Measurements from ENCODE around the gene CRIP3.

Gene CRIP3

GRCh38 chr6:43290905-43291355 lies 17.7 kb downstream of the CRIP3 start:
- H3K4me3 ChIP-seq (ENCODE audit: low read depth, low read length) = no peak overlapping the region

- H3K4me3 ChIP-seq (ENCODE audit: low read depth, low read length) = no peak overlapping the region
Measured at GRCh38 chr6:43290339-43290904, 18.2 kb downstream of the CRIP3 start.

DNA sequence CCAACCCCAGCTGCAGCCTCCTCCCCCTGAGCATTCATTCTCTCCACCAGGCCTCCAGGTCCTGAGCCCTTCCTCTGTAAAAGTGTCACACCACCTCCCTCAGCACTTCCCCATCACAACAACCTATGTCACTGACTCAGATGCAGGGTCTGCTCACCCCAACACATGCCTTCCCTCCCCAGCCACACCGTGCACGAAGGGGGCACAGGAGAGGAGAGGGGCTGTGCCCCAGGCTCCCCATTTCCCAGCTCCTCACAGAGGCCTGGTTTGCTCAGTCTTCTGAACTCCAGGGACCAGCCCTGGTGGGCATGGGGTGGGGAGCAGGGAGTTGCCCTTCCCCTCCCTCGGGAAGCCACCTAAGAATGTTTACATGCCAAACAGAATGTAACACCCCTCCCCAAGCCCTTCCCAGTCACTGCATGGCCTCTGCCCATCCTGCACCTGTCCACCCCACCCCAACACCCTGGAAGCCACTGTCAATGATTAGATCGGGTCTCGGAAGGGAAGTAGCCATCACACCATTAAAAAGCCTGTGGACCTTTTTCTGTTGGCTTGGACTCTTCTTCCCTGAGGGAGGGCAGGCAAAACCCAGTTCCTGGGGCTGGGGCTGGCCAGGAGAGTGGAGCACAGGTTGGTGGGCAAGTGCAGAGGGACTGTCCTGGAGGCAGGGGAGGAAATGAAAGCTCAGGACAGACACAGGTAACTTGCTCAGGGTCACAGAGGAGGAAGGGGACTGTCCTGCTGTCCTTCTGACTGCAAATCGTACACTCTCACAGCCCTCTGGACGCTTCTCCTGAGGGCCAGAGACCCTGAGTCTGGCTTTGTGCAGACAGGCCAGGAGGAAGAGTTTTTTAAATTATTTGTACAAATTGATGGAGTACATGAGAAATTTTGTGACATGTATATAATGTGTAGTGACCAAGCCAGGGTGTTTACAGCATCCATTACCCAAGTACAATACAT lies 20.6 kb downstream of the CRIP3 start:
- no peak overlapping the region for H3K4me3 ChIP-seq (ENCODE audit: low read depth, low read length)

GRCh38 chr6:43286980-43287716 lies 21.5 kb downstream of the CRIP3 start:
- no peak overlapping the region for H3K4me3 ChIP-seq (ENCODE audit: low read depth, low read length)

GRCh38 chr6:43286456-43286979 lies 22.1 kb downstream of the CRIP3 start:
- H3K4me3 ChIP-seq (ENCODE audit: low read depth, low read length) = no peak overlapping the region

DNA sequence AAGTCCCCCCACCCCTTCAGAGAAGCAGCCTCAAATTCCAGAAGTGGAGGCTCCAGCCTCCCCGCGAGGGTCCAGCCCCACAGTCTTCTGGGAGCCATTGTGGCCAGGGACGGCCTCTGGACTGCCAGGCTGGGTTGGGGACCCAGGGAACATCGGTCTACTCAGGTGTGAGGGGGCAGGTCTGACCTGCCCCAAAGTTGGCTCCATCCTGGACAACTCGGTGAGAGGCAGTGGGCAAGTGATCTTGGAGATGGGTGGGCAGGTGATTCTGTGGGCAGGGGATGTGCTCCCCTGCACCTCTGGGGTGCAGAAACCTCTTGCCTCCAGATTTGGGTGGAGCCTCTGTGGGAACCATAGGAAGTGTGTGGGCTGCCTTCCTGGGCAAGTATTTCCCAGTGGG lies 22.8 kb downstream of the CRIP3 start:
- no peak overlapping the region for H3K4me3 ChIP-seq (ENCODE audit: low read depth, low read length)

GRCh38 chr6:43284991-43285781 lies 23.4 kb downstream of the CRIP3 start:
- no peak overlapping the region for H3K4me3 ChIP-seq (ENCODE audit: low read depth, low read length)

DNA sequence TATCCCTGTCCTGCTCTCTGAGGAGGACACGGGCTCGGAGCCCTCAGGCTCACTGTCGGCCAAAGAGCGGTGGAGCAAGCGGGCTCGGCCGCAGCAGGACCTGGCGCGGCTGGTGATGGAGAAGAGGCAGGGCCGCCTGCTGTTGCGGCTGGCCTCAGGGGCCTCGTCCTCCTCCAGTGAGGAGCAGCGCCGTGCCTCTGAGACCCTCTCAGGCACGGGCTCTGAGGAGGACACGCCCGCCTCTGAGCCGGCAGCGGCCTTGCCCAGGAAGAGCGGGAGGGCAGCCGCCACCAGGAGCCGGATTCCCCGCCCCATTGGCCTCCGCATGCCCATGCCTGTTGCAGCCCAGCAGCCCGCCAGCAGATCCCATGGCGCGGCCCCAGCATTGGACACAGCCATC lies 24.7 kb downstream of the CRIP3 start:
- H3K4me3 ChIP-seq (ENCODE audit: low read depth, low read length) = no peak overlapping the region

- no peak overlapping the region for H3K4me3 ChIP-seq (ENCODE audit: low read depth, low read length)
Measured at GRCh38 chr6:43283514-43283901, 25.1 kb downstream of the CRIP3 start.

DNA sequence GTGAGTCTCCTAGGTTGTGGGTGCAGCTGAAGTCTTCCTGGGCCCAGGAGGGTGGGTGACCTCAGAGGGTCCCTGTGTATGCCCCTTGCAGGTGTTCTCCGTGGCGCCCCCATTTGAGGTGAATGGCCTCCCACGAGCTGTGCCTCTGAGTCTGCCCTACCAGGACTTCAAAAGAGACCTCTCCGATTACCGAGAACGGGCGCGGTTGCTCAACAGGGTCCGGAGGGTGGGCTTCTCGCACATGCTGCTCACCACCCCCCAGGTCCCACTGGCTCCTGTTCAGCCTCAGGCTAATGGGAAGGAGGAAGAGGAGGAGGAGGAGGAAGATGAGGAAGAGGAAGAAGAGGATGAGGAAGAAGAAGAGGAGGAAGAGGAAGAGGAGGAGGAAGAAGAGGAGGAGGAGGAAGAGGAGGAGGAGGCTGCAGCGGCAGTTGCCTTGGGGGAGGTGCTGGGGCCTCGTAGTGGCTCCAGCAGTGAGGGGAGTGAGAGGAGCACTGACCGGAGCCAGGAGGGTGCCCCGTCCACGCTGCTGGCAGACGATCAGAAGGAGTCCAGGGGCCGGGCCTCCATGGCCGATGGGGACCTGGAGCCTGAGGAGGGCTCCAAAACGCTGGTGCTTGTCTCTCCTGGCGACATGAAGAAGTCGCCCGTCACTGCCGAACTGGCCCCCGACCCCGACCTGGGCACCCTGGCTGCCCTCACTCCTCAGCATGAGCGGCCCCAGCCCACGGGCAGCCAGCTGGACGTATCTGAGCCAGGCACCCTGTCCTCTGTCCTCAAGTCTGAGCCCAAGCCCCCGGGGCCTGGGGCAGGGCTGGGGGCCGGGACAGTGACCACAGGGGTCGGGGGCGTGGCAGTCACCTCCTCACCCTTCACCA lies 25.8 kb downstream of the CRIP3 start:
- H3K4me3 ChIP-seq (ENCODE audit: low read depth, low read length) = no peak overlapping the region

- no peak overlapping the region for H3K4me3 ChIP-seq (ENCODE audit: low read depth, low read length)
Measured at GRCh38 chr6:43282060-43282459, 26.6 kb downstream of the CRIP3 start.

DNA sequence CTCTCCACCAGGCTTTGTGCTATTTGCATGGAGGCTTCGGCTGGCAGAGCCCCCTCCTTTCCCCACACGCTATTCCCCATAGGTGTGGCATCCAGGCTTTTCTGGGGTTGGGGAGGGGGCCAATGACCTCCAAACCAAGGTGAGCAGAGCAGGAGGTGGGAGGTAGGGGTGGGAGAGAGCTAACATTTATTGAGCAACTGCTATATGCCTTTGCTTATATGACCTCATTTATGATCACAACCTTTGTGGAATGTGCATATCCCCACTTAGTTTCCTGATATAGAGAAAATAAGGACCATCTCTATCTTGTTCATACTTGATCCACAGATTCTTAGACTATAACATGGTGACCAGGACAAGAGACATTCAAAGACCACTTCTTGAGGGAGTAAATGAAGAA lies 28.4 kb downstream of the CRIP3 start:
- no peak overlapping the region for H3K4me3 ChIP-seq (ENCODE audit: low read depth, low read length)

DNA sequence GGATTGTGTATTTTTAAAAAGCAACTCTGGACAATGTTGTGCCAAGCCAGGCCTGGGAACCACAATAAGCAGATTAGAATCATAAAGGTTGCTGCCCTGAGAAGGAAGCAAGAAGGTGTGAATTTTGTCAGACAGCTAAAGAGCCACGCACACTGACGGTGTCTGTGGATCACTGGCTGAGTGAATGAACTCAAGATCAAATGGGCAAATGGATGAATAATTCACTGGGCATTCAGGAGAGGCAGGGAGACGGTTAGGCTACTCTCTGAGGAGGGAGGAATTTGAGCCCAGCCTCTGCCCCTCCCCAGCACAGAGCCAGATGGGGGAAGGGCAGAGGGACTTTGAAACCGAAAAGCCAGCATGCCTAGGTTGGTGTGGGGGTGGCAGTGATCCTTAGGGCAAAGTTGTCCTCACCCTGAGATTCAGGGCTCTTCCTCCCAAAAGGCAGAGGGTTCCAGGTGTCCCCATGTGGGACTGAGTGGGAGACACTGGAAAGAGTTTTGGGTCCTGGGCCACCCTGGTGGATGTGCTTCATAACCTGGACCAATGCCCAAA lies 30.0 kb downstream of the CRIP3 start:
- no peak overlapping the region for H3K4me3 ChIP-seq (ENCODE audit: low read depth, low read length)

- no peak overlapping the region for H3K4me3 ChIP-seq (ENCODE audit: low read depth, low read length)
Measured at GRCh38 chr6:43277643-43278523, 30.7 kb downstream of the CRIP3 start.

- H3K4me3 ChIP-seq (ENCODE audit: low read depth, low read length) = no peak overlapping the region
Measured at GRCh38 chr6:43277306-43277642, 31.4 kb downstream of the CRIP3 start.

DNA sequence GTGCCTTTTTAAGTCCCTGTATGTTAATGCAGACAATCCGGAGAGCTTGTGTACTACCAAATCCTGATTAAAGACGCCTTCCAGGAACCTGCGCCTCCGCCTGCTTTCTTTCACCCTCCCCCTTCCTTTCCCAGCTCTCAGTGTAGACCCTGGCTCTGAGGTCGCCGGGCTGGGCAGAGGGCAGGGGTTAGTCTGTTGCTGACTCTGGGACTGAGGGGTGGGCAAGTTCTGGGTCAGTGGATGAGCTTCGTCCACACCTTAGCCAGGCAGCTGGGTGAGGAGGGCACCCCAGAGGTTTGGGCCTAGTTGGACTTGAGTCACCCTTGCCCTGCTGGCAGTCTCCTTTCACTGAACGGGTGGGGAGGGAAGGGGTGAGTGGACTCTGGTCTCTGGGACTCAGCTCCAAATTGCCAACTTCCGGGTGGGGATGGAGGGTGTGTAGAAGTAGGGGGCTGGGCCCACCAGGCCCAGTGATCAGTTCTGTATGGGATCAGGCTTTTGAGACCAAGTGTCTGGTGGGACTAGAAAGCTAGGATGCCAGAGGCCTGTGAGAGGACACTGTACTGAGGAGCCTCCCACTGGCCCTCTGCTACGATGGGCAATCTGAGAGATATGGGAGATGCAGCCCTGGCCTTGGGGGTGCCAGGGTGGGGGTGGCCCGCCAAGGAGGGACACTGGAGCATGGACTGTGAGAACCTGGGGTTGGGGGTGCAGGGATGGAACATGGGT lies 31.9 kb downstream of the CRIP3 start:
- H3K4me3 ChIP-seq (ENCODE audit: low read depth, low read length) = no peak overlapping the region

DNA sequence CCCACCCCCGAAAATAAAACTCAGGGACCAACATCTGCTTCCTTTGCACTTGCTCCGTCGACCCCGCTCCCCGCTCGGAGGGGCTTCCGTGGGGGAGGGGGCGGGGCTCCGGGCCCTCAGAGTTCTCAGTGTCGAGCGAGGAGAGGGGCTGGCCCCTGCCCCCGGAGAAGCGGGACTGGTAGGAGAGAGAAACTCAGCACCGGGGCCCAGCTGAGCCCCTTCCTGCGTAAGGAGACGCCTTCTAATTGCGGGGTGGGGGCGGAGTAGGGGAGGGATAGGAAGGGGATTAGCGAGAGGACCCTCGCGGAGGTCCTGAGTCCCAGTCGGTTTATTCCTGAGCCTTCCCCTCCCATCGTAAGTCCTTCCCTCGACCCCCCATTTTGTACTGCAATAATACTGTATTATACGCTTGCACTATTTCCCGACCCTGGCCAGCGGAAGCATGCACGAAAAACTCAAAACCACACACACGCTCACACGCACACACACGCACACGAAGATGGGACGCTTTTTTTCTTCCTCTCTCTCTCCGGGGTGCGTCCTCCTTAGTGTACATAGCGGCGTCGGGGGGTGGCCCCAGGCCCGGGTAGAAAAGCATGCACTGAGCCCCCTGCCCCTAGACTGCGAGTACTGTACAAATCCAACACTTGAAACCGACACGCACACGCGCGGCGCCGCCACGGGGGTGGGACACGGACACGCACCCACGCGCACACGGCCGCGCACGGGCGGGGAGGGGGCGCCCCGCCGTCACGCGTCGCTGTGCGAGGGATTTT lies 32.6 kb downstream of the CRIP3 start:
- peak overlapping the region; percentile 14 for H3K4me3 ChIP-seq (ENCODE audit: low read depth, low read length)
